CD4-positive, alpha-beta T cell (primary cell): ENCODE results near the gene KRTAP10-1. TPM values are rescaled to one million over a fixed set of nuclear protein-coding genes. Genes with fewer than 3 reads are reported as not detected.

Experiments
- ATAC-seq: fragments of 200-7000 bp; cut with Tn5 transposase; one replicate; pipeline ENCODE4 v1.10.0; 2022; ENCODE audit warnings: mild to moderate bottlenecking; ENCODE audit not compliant: poor library complexity
- CTCF ChIA-PET: fragments of 350-600 bp; sonication (Branson Sonifier 250); formaldehyde crosslinking; loops from one replicate; lab custom pipeline; 2021; ENCODE audit warnings: antibody characterized with exemption, inconsistent platforms; lab: Charles Lee
- POLR2A ChIA-PET: fragments of 350-600 bp; sonication (Branson Sonifier 250); formaldehyde crosslinking; loops from one replicate; lab custom pipeline; 2021; ENCODE audit warnings: antibody characterized with exemption, inconsistent platforms; lab: Charles Lee
- DNase-seq, 14 experiments: peaks; one replicate each; pipeline ENCODE4 v3.0.0-alpha.2; 2013 to 2020; ENCODE audit warnings: mixed read lengths in 2 of 14
- H3K27ac ChIP-seq, 2 donors: one replicate each; pipeline versions ENCODE4 v1.5.1 to v1.7.0; 2013; ENCODE audit warnings: low read length in 2 of 2, low read depth in 1 of 2, mild to moderate bottlenecking in 1 of 2
- H3K27me3 ChIP-seq, 2 experiments: 1 replicate in 1 of 2; 2 replicates in 1 of 2; pipeline versions ENCODE4 v1.6.1 to v1.7.0; 2013; ENCODE audit warnings: low read length in 2 of 2, control low read depth in 1 of 2, mild to moderate bottlenecking in 1 of 2, moderate library complexity in 1 of 2; ENCODE audit not compliant: insufficient read depth in 2 of 2, control insufficient read depth in 1 of 2
- H3K36me3 ChIP-seq: one replicate; pipeline ENCODE4 v1.6.1; 2013; ENCODE audit warnings: low read length, control low read depth; ENCODE audit not compliant: insufficient read depth
- H3K4me1 ChIP-seq: one replicate; pipeline ENCODE4 v1.6.1; 2013; ENCODE audit warnings: low read length, control low read depth; ENCODE audit not compliant: insufficient read depth
- H3K4me3 ChIP-seq: one replicate; pipeline ENCODE4 v1.5.1; 2013; ENCODE audit warnings: mild to moderate bottlenecking, low read length, moderate library complexity
- H3K9me3 ChIP-seq, 2 experiments: 1 replicate in 1 of 2; 2 replicates in 1 of 2; pipeline versions ENCODE4 v1.6.1 to v1.7.0; 2013; ENCODE audit warnings: low read length in 2 of 2, mild to moderate bottlenecking in 2 of 2, control low read depth in 1 of 2, moderate library complexity in 1 of 2; ENCODE audit not compliant: control insufficient read depth in 1 of 2, insufficient read depth in 1 of 2
- H3K27ac Mint-ChIP-seq: one replicate; pipeline ENCODE4 v1.8.0; 2020; ENCODE audit warnings: mixed read lengths
- H3K27me3 Mint-ChIP-seq: one replicate; pipeline ENCODE4 v1.8.0; 2021; ENCODE audit warnings: mixed read lengths
- H3K36me3 Mint-ChIP-seq: one replicate; pipeline ENCODE4 v1.8.0; 2021; ENCODE audit warnings: low read depth, mixed read lengths
- H3K4me1 Mint-ChIP-seq: one replicate; pipeline ENCODE4 v1.8.0; 2021; ENCODE audit warnings: low read depth, mixed read lengths
- H3K4me3 Mint-ChIP-seq: one replicate; pipeline ENCODE4 v1.8.0; 2020; ENCODE audit warnings: mild to moderate bottlenecking, mixed read lengths
- H3K9me3 Mint-ChIP-seq: one replicate; pipeline ENCODE4 v1.8.0; 2020; ENCODE audit warnings: mixed read lengths
- intact Hi-C, 2 experiments: fragments of 100-400 bp; cut with DNase I in 1 of 2; cut with micrococcal nuclease in 1 of 2; formaldehyde crosslinking; loops; one replicate each; pipeline versions ENCODE4 v1.15.1 to v1.9.0; 2023 to 2025; cut with DNase I, micrococcal nuclease
- total RNA-seq, 174 experiments: library from RNA in 2 of 174; stranded (reverse) in 2 of 174; gene quantifications; one replicate each; pipeline ENCODE4 v1.2.3 and lab custom pipeline; 2021 to 2026
- TF ChIP-seq, protein P1 (sequence below): fragments of 200-600 bp; IDR thresholded peaks from one replicate; pipeline ENCODE4 v1.8.0; 2022; ENCODE audit warnings: antibody characterized with exemption, mild to moderate bottlenecking

KRTAP10-1 gene
- total RNA-seq, 2 experiments from 2014 or later, result not detected

DNA sequence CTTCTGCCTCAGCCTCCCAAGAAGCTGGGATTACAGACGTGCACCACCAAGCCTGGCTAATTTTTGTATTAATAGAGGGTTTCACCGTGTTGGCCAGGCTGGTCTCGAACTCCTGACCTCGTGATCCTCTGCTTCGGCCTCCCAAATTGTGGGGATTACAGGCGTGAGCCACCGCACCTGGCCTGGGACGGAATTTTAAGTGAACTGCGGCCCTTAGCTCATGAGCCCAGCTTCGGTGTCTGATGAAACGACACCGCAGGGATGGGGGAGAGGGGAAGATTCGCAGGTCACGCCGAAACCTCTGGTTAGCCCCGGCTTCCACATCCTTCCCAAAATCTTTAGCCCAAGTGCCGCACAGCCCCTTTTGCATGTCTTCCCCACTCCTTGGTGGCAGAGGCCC, 45.6 kb downstream of the KRTAP10-1 start:
- H3K36me3 Mint-ChIP-seq, result no peaks in the 10 kb centered on the region
- H3K4me1 Mint-ChIP-seq, result no peaks in the 10 kb centered on the region
- ChIA-PET CTCF (no interaction called here), POLR2A (no interaction called here)
- peaks cover 30% of the 10 kb centered on the region for H3K27me3 Mint-ChIP-seq
- H3K9me3 Mint-ChIP-seq, result peaks cover 3% of the 10 kb centered on the region
- ATAC-seq (no peak), DNase-seq (no peak)
- peaks cover 0 to 10% of the 10 kb centered on the region in 2 experiments for H3K27me3 ChIP-seq
- H3K36me3 ChIP-seq, result no peaks in the 10 kb centered on the region
- H3K4me1 ChIP-seq, result no peaks in the 10 kb centered on the region
- no peak overlapping the region for H3K27ac ChIP-seq
- TF ChIP-seq, protein P1, sequence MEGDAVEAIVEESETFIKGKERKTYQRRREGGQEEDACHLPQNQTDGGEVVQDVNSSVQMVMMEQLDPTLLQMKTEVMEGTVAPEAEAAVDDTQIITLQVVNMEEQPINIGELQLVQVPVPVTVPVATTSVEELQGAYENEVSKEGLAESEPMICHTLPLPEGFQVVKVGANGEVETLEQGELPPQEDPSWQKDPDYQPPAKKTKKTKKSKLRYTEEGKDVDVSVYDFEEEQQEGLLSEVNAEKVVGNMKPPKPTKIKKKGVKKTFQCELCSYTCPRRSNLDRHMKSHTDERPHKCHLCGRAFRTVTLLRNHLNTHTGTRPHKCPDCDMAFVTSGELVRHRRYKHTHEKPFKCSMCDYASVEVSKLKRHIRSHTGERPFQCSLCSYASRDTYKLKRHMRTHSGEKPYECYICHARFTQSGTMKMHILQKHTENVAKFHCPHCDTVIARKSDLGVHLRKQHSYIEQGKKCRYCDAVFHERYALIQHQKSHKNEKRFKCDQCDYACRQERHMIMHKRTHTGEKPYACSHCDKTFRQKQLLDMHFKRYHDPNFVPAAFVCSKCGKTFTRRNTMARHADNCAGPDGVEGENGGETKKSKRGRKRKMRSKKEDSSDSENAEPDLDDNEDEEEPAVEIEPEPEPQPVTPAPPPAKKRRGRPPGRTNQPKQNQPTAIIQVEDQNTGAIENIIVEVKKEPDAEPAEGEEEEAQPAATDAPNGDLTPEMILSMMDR, result no peak
- no peak overlapping the region for H3K27ac Mint-ChIP-seq
- intact Hi-C loops, result no loop called here
- H3K4me3 ChIP-seq, result no peak overlapping the region
- peaks cover 9 to 11% of the 10 kb centered on the region in 2 experiments for H3K9me3 ChIP-seq
- H3K4me3 Mint-ChIP-seq, result no peak overlapping the region

DNA sequence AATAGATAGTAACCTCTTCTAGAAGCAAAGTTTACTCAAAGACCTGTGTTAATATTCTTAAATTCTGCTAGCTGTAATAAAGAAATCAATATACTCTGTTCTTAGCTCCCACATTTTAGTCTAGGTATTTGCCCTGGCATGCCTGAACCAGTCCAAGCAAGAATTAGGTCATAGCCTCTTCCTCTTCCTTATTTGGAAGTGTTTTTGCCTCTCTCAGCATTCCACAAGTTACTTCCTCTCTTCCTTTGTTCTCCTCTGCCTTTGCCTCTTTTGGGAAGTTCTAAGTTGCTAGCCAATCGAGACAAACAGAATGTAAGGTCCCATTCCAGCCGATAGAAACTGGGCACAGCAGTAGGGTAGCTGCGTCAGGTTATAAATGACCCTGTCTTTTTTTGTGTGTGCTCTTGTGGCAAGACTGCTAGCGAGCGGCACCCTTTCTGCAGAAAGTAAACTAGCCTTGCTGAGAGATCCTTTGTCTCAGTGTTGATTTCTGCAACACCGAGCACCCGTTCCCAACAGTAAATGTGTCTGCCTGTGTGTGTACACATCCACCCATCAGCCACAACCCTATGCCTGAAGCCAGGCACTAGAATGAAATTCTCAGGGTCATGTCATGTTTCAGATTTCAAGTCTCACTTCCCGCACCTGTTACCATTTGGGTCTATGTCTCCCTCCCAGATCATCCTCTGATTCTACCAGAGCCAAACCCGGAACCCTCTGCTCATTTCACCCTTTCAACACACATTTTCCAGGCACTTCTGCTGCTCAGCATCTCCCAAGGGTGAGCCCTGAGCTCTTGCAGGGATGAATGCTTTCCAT, 47.2 kb downstream of the KRTAP10-1 start:
- intact Hi-C loops, result no loop called here
- ChIA-PET POLR2A (no interaction called here), CTCF (no interaction called here)
- Mint-ChIP-seq H3K9me3 (peaks cover 3% of the 10 kb centered on the region), H3K27ac (no peak overlapping the region), H3K36me3 (no peaks in the 10 kb centered on the region), H3K4me1 (no peaks in the 10 kb centered on the region), H3K27me3 (peaks cover 28% of the 10 kb centered on the region), H3K4me3 (no peak overlapping the region)
- peaks cover 9 to 17% of the 10 kb centered on the region in 2 experiments for H3K9me3 ChIP-seq
- H3K4me1 ChIP-seq, result no peaks in the 10 kb centered on the region
- peaks cover 0 to 10% of the 10 kb centered on the region in 2 experiments for H3K27me3 ChIP-seq
- no peak for ATAC-seq
- no peak overlapping the region for H3K27ac ChIP-seq
- no peak overlapping the region for H3K4me3 ChIP-seq
- TF ChIP-seq, protein P1, result no peak
- H3K36me3 ChIP-seq, result no peaks in the 10 kb centered on the region
- DNase-seq, result no peak

DNA sequence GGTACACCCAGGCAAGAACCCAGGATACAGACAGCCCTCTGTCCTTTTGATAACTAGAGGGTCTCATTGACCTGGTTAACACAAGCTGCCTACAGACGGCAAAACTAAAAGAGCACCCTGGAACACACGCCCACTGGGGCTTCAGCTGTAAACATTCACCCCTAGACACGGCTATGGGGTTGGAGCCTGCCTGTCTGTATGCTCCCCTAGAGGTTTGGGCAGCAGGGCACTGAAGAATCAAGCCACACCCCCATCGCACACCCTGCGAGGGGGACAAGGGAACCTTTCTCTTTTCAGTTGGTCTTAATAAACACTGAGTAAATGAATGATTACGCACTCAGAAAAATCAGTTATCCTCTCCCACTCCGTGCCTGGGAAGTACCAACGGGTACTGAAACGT, 49.2 kb downstream of the KRTAP10-1 start:
- TF ChIP-seq, protein P1, result no peak
- H3K4me3 ChIP-seq, result no peak overlapping the region
- Mint-ChIP-seq H3K9me3 (peaks cover 3% of the 10 kb centered on the region), H3K27ac (no peak overlapping the region), H3K4me3 (no peak overlapping the region), H3K27me3 (peaks cover 14% of the 10 kb centered on the region), H3K4me1 (peaks cover 6% of the 10 kb centered on the region), H3K36me3 (no peaks in the 10 kb centered on the region)
- no peak overlapping the region for H3K27ac ChIP-seq
- H3K9me3 ChIP-seq, result peaks cover 9 to 20% of the 10 kb centered on the region in 2 experiments
- H3K36me3 ChIP-seq, result no peaks in the 10 kb centered on the region
- intact Hi-C loops, result no loop called here
- ChIA-PET POLR2A (interaction anchor here (0.5 kb wide), 1 partner anchor 13 kb away, joined by 3 read pairs; no protein-coding TSS in a partner anchor), CTCF (interaction anchor here (1.1 kb wide), 1 partner anchor 10 kb away, joined by 3 read pairs; no protein-coding TSS in a partner anchor)
- no peak for DNase-seq
- no peak for ATAC-seq
- peaks cover 6% of the 10 kb centered on the region for H3K4me1 ChIP-seq
- peaks cover 0 to 10% of the 10 kb centered on the region in 2 experiments for H3K27me3 ChIP-seq
